NOMO-1 treated with DMSO at 0.1 percent for 48 hours (cell line): ENCODE data around the gene SORCS2.
A peak's percentile ranks its signal among the peaks of the same experiment; 100 is the strongest.
"Not testable (repeated sequence)": the region's sequence is repeated elsewhere in the genome, so short reads cannot be mapped to it uniquely, and the experiment has no call there.

Source experiments
- DNase-seq: peaks from one replicate; lab custom pipeline; 2025; ENCODE audit not compliant: unreplicated experiment; lab: John Stamatoyannopoulos, UW

SORCS2 gene

DNA sequence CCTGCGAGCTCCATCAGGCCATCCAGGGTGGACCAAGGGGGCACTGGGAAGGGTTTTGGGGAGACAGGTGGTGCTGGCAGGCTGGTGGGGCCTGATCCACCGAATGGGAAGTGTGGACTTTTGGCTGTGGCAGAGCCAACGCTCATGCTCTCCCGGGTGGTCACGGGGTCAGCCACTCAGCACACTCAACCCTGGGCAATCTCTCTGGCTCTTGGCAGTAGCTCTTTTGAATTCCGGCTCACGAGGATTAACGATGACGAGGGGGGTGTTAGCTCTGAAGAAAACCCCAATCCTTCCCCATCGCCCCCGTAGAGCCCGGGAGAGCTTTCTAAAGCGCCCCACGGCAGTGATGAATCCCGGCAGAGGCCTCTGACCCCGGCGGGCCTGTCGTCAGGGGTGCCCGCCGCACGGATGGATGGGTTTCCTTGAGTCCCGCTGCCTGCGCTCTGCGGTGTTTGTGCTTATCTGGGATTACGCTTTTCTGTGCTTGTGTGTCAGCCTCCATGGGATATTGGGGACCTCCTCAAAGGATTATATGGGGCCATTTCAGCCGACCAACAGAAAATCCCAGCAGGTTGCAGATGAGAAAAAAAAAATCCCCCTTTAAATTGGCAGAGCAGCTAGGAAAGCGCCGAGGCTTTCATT is 399.2 kb downstream of the SORCS2 start:
- DNase-seq, result no peak

GRCh38 chr4:7593646-7594412 is 401.5 kb downstream of the SORCS2 start:
- DNase-seq, result peak; percentile 72

DNA sequence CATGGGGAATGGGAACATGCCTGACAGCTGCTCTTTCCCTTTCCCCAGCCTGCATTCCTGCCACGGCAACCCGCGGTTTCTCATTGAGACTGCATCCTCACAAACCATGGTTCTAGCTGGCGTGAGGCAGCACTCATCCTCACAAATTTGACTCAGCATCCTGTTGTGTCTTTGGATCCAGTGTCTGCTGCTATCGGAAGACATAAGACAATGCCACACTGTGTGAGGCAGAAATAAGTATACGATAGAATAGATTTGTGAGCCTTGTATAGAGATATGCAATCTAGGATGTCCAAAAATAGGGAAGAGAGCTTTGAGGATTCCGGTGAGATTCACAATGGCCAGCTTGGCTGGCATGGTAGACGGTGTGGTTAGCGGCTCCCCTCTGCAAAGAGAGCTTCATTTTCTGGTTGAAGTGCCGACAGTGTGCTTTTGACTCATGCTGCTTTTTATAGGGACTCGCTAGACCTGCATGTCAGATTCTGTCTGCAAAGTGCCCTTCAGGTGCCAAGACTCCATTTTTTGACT is 403.7 kb downstream of the SORCS2 start:
- no peak for DNase-seq

DNA sequence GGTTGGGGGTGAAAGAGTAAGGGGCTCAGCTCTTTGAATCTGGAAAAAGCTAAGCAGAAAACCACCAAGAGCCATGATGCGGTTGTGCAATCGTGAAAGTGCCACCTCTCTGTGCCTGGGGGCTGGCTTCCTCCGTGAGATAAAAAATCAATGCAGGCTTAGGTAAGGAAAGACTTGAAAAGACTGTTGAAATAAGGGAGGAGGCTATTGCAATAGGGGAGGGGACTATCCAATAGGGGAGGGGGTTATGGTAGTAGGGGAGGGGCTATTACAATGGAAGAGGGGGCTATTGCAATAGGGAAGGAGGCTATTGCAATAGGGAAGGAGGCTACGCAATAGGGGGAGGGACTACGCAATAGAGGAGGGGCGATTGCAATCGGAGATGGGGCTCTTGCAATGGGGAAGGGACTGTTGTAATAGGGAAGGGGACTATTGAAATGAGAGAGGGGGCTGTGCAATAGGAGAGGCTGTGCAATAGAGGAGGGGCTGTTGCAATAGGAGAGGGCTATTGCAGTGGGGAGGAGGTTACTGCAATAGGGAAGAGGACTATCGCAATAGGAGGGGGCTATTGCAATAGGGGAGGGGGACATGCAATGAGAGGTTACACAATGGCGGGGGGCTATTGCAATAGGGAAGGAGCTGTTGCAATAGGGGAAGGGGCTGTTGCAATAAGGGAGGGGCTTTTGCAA is 404.7 kb downstream of the SORCS2 start:
- DNase-seq, result peak; percentile 69

- DNase-seq, result no peak
These were observed 406.8 kb downstream of the SORCS2 start for GRCh38 chr4:7598939-7599790.

DNA sequence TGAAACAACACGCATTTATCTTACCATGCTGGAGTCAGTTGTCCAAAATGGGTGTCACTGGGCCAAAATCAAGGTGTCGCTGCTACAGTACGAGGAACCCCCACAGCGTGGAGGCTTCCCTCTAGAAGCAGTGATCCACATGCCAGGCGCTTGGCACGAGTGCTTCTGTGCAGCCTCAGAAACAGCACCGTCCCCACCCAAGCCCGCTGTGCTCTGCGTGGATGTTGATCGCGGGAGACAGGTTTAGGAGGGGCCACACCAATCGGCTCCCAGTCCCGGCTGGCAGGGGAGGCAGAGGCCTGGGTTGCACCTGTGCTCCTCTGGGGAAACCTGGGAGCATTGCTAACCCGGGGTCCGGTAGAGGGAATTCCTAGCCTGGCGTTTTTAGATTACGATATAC is 407.9 kb downstream of the SORCS2 start:
- no peak for DNase-seq

DNA sequence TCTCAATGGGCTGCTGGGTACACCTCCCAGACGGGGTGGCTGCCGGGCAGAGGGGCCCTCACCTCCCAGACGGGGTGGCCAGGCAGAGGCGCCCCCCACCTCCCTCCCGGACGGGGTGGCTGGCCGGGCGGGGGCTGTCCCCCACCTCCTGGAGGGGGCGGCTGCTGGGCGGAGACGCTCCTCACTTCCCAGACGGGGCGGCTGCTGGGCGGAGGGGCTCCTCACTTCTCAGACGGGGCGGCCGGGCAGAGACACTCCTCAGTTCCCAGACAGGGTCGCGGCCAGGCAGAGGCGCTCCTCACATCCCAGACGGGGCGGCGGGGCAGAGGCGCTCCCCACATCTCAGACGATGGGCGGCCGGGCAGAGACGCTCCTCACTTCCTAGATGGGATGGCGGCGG is 409.8 kb downstream of the SORCS2 start:
- DNase-seq, result not testable (repeated sequence)

GRCh38 chr4:7607156-7607910 is 415.0 kb downstream of the SORCS2 start:
- DNase-seq, result no peak

DNA sequence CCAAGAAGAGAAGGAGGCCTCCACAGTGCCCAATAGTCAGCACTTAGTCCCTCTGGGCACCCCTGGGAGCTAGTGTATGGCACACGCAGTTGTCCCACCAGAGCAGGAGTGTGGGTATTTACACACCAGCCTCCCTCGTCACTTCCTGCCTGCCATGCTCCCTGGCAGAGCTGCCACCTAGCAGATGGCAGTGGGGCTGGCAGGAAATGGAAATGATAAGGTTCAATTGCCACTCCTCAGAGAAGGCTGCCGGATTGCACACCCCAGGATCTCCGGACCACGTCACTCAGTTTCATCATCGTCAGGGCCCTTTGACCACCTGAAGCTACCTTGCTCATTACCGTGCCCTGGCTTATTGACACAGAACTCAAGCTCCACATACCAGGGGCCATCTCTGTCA is 415.7 kb downstream of the SORCS2 start:
- DNase-seq, result no peak

DNA sequence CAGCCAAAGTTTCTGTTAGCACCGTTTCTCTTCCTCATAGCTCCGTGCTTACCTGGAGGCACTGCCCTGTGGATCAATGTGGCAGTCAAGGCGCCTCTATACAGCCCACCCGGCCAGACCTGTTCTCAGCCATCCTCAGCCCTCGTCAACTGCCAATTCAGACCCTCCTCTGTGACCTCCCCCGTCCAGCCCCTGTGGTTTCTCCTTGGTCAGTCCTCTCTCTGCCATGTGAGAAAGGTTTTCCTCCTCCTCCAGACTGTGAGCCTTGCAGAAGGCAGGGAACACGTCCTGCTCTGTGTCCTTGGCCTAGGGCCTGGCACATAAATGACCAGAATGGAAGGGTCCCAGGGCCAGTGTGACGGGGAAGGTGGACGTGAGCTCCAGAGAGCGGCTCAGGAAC is 417.0 kb downstream of the SORCS2 start:
- DNase-seq, result no peak

GRCh38 chr4:7610022-7610670 is 417.8 kb downstream of the SORCS2 start:
- no peak for DNase-seq

DNA sequence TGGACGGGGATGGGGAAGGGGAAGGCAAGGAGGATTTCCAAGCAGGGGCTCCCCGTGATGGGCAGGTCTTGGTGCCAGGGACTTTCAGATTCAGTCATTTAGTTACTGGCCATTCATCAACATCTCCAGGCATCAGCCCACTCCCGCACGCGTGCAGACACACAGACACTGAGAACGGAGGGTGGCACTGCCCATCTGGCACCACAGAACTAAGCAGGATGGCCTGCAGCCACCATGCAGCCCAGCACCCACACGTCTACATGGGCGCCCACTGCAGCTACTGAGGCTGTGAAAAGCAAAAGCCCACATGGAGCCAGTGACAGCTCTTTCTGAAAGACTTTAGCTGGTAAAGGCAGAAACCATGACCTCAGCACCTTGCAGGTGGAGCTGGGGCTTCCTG is 418.5 kb downstream of the SORCS2 start:
- no peak for DNase-seq

- no peak for DNase-seq
These were observed 420.1 kb downstream of the SORCS2 start for GRCh38 chr4:7612311-7612897.

DNA sequence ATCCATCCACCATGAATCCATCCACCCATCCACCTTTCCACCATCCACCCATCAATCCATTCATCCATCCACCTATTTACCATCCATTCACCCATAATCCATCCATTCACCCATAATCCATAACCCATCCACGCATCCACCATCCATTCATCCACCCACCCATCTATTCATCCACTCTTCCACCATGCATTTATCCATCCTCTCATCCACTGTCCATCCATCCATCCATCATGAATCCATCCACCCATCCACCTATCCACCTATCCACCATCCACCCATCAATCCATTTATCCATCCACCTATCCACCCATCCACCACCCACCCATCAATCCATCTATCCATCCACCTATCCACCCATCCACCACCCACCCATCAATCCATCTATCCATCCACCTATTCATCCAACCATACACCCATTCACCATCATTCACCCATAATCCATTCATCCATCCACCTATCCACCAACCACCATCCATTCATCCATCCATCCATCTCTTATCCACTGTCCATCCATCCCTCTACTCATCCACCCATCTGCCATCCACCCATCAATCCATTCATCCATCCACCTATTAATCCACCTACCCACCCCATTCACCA is 422.1 kb downstream of the SORCS2 start:
- DNase-seq, result no peak

DNA sequence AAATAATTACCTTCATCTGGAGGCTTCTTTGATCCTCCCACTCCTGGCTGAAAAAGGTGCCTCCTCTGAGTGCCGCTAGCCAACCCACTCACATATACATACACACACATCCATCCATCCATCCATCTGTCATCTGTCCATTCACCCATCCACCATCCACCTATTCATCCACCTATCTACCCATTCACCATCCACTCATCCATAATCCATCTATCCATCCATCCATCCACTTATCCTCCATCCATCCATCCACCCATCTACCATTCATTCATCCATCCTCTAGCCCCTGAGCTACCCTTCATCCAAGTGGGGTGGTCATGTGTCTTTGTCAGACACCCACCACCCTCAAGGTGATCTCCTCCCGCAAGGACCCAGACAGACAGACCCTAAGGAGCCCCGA is 423.9 kb downstream of the SORCS2 start:
- DNase-seq, result no peak

GRCh38 chr4:7618361-7618760 is 426.0 kb downstream of the SORCS2 start:
- DNase-seq, result no peak

DNA sequence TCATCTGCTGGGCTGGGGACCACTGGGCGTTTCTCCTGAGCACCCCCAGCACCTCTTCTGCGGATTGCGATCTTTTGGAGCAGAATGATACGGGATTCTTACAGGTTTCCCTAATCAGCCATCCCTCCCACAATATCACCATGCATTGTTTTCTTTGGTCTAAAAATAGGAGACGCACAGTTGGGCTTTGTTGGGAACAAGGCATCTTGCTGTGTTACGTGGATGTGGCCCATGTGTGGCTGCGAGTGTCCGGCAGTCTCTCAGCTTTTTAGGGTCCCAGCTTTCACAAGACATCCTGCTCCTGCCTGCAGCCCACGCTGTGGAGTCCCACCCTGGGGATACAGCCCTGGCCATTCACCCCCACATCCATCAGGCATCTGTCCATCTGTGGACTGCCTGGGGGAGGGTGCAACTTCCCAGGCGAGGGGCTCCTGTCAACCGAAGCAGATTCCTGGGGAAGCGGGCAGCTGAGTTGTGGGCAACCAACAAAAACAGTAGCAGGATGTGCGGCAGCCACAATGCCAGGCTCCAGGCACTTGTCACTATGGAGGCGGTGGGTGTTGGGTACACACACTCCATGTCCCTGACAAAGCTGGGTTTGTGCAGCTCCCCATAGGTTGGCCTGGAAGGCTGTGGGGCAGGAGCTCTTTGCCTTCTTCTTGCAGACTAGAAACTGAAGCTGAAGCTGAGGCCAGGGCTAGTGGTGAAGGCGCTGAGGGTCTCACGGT is 427.9 kb downstream of the SORCS2 start:
- DNase-seq, result no peak

GRCh38 chr4:7620814-7621176 is 428.5 kb downstream of the SORCS2 start:
- no peak for DNase-seq
